AG09319 (cell line): ENCODE data around the gene ACBD4.

Experiments
- DNase-seq: peaks from one replicate; pipeline ENCODE4 v3.0.0-alpha.2; 2010; ENCODE audit warnings: low read depth; ENCODE audit errors: extremely low read depth
- CTCF ChIP-seq: IDR thresholded peaks from 2 replicates; pipeline ENCODE4 v1.5.1; 2011; ENCODE audit warnings: low read depth, mild to moderate bottlenecking, inconsistent platforms, low read length, moderate library complexity

Gene ACBD4

GRCh38 chr17:45135192-45135977, at the start of gene ACBD4:
Gene ACBD4 (plus strand): TSS chr17:45135687. CDS start chr17:45136145, 458 bp downstream.
- DNase-seq = peak; percentile 94
- TF ChIP-seq CTCF = no peak; the same call in none of the 2 replicates

- no peak for TF ChIP-seq CTCF
- no peak for DNase-seq
Observed at GRCh38 chr17:45086391-45086790, 49.1 kb upstream of the ACBD4 start.

GRCh38 chr17:45086865-45087503, 48.5 kb upstream of the ACBD4 start:
- DNase-seq = no peak
- TF ChIP-seq CTCF = no peak

- DNase-seq = no peak
- no peak for TF ChIP-seq CTCF
Observed at GRCh38 chr17:45087504-45087975, 47.9 kb upstream of the ACBD4 start.

- no peak for DNase-seq
- TF ChIP-seq CTCF = no peak
Observed at GRCh38 chr17:45087978-45088377, 47.5 kb upstream of the ACBD4 start.

GRCh38 chr17:45088741-45089140, 46.7 kb upstream of the ACBD4 start:
- no peak for DNase-seq
- TF ChIP-seq CTCF = no peak

- DNase-seq = no peak
- TF ChIP-seq CTCF = no peak
Observed at GRCh38 chr17:45090711-45091110, 44.8 kb upstream of the ACBD4 start.
